Smooth muscle cell (in vitro differentiated cells): ENCODE data around the gene CCDC158. TPM values are rescaled to one million over a fixed set of nuclear protein-coding genes. Genes with fewer than 3 reads are reported as not detected.
"Not testable (repeated sequence)": the region's sequence is repeated elsewhere in the genome, so short reads cannot be mapped to it uniquely, and the experiment has no call there.

Experiments used
- DNase-seq: peaks from one replicate; lab custom pipeline; 2025; ENCODE audit not compliant: unreplicated experiment; lab: John Stamatoyannopoulos, UW
- H2AFZ ChIP-seq: fragments of 200-600 bp; sonication (generic); 2 replicates; pipeline ENCODE4 v1.6.0; 2016; ENCODE audit warnings: antibody characterized with exemption, low read depth, mild to moderate bottlenecking
- H3F3A ChIP-seq: fragments of 200-600 bp; sonication (generic); 2 replicates; pipeline ENCODE4 v1.6.0; 2017; ENCODE audit warnings: antibody characterized with exemption, low read depth
- H3K27ac ChIP-seq: fragments of 200-600 bp; sonication (generic); 2 replicates; pipeline ENCODE4 v1.5.1; 2016; ENCODE audit warnings: low read depth, mild to moderate bottlenecking
- H3K27me3 ChIP-seq: fragments of 200-600 bp; sonication (generic); 2 replicates; pipeline ENCODE4 v1.6.1; 2016; ENCODE audit warnings: low read depth, mild to moderate bottlenecking
- H3K36me3 ChIP-seq: fragments of 200-600 bp; sonication (generic); 2 replicates; pipeline ENCODE4 v1.5.1; 2016; ENCODE audit warnings: low read depth
- H3K4me1 ChIP-seq: fragments of 200-600 bp; sonication (generic); 2 replicates; pipeline ENCODE4 v1.5.1; 2016; ENCODE audit warnings: low read depth
- H3K4me2 ChIP-seq: fragments of 200-600 bp; sonication (generic); 2 replicates; pipeline ENCODE4 v1.6.0; 2016; ENCODE audit warnings: mild to moderate bottlenecking
- H3K4me3 ChIP-seq: fragments of 200-600 bp; sonication (generic); 2 replicates; pipeline ENCODE4 v1.5.1; 2016; ENCODE audit warnings: mild to moderate bottlenecking
- H3K79me2 ChIP-seq: fragments of 200-600 bp; sonication (generic); 2 replicates; pipeline ENCODE4 v1.6.0; 2016; ENCODE audit warnings: low read depth, mild to moderate bottlenecking
- H3K9ac ChIP-seq: fragments of 200-600 bp; sonication (generic); 2 replicates; pipeline ENCODE4 v1.6.0; 2016; ENCODE audit warnings: low read depth
- H3K9me3 ChIP-seq: fragments of 200-600 bp; sonication (generic); replicated peaks from 2 replicates; pipeline ENCODE4 v1.5.1; 2016; ENCODE audit warnings: low read depth
- H4K20me1 ChIP-seq: fragments of 200-600 bp; sonication (generic); 2 replicates; pipeline ENCODE4 v1.6.0; 2016; ENCODE audit warnings: low read depth
- WGBS: methylation state at CpG from one replicate; pipeline ENCODE4 v1.1.7; 2016; ENCODE audit warnings: low lambda C conversion rate; 5-methylcytosine and 5-hydroxymethylcytosine counted together
- polyA plus RNA-seq: library from polyadenylated mRNA; unstranded; fragments of >200 nt; fragmentation: Nextera tagmentation; extraction: Ambion mirVana; gene quantifications from 2 replicates; pipeline ENCODE4 v1.2.1, GENCODE V29; 2016
- total RNA-seq: library from RNA; depleted of rRNA; stranded (reverse); fragments of >200 nt; gene quantifications from 2 replicates; pipeline ENCODE4 v1.2.3, GENCODE V29; 2014
- TF ChIP-seq, protein P1 (sequence below): fragments of 200-600 bp; sonication (generic); IDR thresholded peaks from 2 replicates; pipeline ENCODE4 v1.5.1; 2017; ENCODE audit warnings: borderline replicate concordance, mild to moderate bottlenecking, antibody characterized with exemption; ENCODE audit not compliant: insufficient read depth, poor library complexity, severe bottlenecking

Gene CCDC158
- total and polyA plus RNA-seq, 2 experiments from 2014 or later: not detected

DNA sequence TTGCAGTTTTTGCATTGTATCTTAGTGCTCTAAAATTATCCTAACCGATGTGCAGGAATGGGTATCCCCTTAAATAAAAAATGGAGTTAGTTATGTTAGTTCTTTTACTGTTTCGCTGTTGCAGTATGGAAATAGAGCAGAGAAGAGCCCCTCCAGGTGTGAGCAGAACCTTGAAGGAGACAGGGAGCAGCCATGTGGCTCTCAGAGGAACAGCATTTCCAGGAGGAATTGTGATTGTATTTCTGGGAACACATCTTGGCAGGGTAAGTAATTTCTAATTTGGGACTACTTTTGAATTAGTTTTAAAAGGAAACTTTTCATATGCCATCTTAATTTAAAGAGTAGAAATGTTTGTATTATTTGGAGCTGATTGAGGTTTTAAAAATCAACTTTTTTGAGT lies 5.3 kb upstream of the CCDC158 start:
- no peak for DNase-seq
- Histone ChIP-seq H3K27ac (no peak overlapping the region), H2AFZ (peak overlapping the region; percentile 48), H3F3A (no peaks in the 10 kb centered on the region), H3K9me3 (no peaks in the 10 kb centered on the region), H3K36me3 (no peaks in the 10 kb centered on the region), H3K79me2 (no peaks in the 10 kb centered on the region), H3K9ac (no peak overlapping the region), H3K27me3 (no peaks in the 10 kb centered on the region), H3K4me3 (no peak overlapping the region), H3K4me1 (no peaks in the 10 kb centered on the region), H4K20me1 (no peaks in the 10 kb centered on the region), H3K4me2 (no peak overlapping the region)
- TF ChIP-seq, protein P1, sequence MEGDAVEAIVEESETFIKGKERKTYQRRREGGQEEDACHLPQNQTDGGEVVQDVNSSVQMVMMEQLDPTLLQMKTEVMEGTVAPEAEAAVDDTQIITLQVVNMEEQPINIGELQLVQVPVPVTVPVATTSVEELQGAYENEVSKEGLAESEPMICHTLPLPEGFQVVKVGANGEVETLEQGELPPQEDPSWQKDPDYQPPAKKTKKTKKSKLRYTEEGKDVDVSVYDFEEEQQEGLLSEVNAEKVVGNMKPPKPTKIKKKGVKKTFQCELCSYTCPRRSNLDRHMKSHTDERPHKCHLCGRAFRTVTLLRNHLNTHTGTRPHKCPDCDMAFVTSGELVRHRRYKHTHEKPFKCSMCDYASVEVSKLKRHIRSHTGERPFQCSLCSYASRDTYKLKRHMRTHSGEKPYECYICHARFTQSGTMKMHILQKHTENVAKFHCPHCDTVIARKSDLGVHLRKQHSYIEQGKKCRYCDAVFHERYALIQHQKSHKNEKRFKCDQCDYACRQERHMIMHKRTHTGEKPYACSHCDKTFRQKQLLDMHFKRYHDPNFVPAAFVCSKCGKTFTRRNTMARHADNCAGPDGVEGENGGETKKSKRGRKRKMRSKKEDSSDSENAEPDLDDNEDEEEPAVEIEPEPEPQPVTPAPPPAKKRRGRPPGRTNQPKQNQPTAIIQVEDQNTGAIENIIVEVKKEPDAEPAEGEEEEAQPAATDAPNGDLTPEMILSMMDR: peak; percentile 5
- WGBS: 64% methylated on average over 2 of the region's 2 CpGs

DNA sequence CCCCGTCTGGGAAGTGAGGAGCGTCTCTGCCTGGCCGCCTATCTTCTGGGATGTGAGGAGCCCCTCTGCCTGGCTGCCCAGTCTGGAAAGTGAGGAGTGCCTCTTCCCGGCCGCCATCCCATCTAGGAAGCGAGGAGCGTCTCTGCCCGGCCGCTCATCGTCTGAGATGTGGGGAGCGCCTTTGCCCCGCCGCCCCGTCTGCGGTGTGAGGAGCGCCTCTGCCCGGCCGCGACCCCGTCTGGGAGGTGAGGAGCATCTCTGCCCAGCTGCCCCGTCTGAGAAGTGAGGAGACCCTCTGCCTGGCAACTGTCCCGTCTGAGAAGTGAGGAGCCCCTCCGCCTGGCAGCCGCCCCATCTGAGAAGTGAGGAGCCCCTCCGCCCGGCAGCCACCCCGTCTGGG lies 2.2 kb upstream of the CCDC158 start:
- not testable (repeated sequence) for H3K36me3 ChIP-seq, H3K4me3 ChIP-seq, H3K9me3 ChIP-seq, H3K79me2 ChIP-seq, H3K4me2 ChIP-seq, H3K27ac ChIP-seq, H3K9ac ChIP-seq, DNase-seq, H3K4me1 ChIP-seq, H2AFZ ChIP-seq, H3F3A ChIP-seq, H3K27me3 ChIP-seq, H4K20me1 ChIP-seq
- 98% methylated on average over 19 of the region's 27 CpGs for WGBS

DNA sequence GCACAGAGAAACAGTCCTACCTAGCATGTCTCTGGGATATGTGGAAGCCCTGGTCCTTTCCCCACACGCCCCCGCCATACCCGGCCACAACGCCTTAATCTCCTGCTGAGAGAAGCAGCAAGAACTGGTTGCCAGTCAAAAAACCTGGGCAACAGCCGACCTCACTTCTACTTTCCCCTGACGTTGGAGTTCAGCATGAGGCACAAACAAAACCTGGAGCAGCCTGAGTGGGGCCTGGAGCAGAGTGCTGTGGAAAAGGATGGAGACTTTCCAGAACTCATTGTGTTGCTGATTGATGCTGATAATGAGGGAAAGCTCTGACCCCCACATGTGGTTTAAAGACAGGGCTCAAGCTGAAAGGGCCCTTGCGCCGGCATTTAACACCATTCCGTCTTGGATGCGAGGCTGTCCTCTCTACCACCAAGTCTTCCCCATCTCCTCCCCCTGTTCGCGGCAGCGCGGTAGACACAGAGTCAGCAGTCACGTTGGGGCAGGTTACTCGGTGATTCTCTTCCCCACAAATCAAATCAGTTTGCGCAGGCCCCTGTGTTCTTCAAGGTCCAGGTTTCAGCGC lies 666 bp downstream of the CCDC158 start:
- Histone ChIP-seq H2AFZ (no peak overlapping the region), H3K27ac (no peak overlapping the region), H3K4me2 (no peak overlapping the region), H4K20me1 (no peaks in the 10 kb centered on the region), H3K27me3 (no peaks in the 10 kb centered on the region), H3F3A (no peaks in the 10 kb centered on the region), H3K79me2 (no peaks in the 10 kb centered on the region), H3K9ac (no peak overlapping the region), H3K36me3 (no peaks in the 10 kb centered on the region), H3K9me3 (no peaks in the 10 kb centered on the region), H3K4me3 (no peak overlapping the region), H3K4me1 (no peaks in the 10 kb centered on the region)
- 92% methylated on average over 18 of the region's 18 CpGs for WGBS
- TF ChIP-seq, protein P1: no peak
- no peak for DNase-seq

DNA sequence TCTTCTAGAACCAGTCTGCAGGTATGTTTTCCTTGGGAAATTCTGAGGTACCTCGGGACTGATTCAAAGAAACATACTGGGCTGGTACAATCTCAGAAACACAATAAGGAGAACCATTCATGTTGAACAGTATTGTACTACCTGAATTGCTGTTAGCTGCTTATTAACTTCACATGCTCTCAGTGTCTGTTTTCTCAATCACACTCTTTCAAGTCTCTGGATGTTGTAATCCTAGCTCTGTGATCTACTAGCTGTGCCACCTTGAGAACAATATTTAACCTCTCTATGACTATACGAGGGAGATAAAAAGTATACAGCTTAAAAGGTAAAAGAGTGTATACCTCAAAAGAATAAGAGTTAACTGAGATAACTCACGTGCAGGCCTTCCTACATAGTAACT lies 10.3 kb downstream of the CCDC158 start:
- no peaks in the 10 kb centered on the region for H3K36me3 ChIP-seq
- no peaks in the 10 kb centered on the region for H3K4me1 ChIP-seq
- H4K20me1 ChIP-seq: no peaks in the 10 kb centered on the region
- H3K27ac ChIP-seq: no peak overlapping the region
- H3K27me3 ChIP-seq: no peaks in the 10 kb centered on the region
- no peaks in the 10 kb centered on the region for H3K79me2 ChIP-seq
- TF ChIP-seq, protein P1: no peak
- H3K9me3 ChIP-seq: no peaks in the 10 kb centered on the region
- H3K9ac ChIP-seq: no peak overlapping the region
- no peak overlapping the region for H3K4me2 ChIP-seq
- peaks cover 4% of the 10 kb centered on the region for H3F3A ChIP-seq
- no peak overlapping the region for H3K4me3 ChIP-seq
- no peak overlapping the region for H2AFZ ChIP-seq
- DNase-seq: no peak
- WGBS: 90% methylated on average over 3 of the region's 3 CpGs
